ENCODE measurements around the gene MYH10.

The MYH10 gene

DNA sequence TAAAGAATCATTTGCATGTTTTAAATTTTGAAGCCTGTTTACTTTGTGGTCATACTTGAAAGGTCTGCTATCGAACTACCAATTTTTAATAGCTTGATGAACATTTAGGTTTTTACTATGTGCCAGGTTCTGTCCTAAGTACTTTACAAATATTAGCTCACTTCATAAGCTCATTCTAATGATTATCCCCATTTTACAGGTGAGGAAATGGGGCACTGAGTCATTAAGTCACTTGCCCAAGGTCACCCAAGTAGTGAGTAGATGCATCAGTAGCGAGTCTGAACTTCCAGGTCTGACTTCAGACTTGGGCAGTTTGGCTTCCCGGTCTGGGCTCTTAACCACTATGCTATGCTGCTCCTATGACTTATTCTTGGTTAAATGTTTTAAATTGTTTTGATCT, 190.8 kb downstream of the MYH10 start:
- Histone ChIP-seq H3K36me3 (peaks cover 14% of the 10 kb centered on the region), H3K4me3 (ENCODE audit: low read depth, low read length) (no peak overlapping the region), H3K27ac (no peak overlapping the region), H3K27me3 (ENCODE audit: insufficient read depth, low read depth, severe bottlenecking) (no peaks in the 10 kb centered on the region), H3K9me3 (ENCODE audit: severe bottlenecking) (no peaks in the 10 kb centered on the region)
- TF ChIP-seq, protein P1, sequence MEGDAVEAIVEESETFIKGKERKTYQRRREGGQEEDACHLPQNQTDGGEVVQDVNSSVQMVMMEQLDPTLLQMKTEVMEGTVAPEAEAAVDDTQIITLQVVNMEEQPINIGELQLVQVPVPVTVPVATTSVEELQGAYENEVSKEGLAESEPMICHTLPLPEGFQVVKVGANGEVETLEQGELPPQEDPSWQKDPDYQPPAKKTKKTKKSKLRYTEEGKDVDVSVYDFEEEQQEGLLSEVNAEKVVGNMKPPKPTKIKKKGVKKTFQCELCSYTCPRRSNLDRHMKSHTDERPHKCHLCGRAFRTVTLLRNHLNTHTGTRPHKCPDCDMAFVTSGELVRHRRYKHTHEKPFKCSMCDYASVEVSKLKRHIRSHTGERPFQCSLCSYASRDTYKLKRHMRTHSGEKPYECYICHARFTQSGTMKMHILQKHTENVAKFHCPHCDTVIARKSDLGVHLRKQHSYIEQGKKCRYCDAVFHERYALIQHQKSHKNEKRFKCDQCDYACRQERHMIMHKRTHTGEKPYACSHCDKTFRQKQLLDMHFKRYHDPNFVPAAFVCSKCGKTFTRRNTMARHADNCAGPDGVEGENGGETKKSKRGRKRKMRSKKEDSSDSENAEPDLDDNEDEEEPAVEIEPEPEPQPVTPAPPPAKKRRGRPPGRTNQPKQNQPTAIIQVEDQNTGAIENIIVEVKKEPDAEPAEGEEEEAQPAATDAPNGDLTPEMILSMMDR (IDR thresholded peaks at IDR 0.05; ENCODE audit: low read depth, low read length) = no peak
- DNase-seq = no peak

DNA sequence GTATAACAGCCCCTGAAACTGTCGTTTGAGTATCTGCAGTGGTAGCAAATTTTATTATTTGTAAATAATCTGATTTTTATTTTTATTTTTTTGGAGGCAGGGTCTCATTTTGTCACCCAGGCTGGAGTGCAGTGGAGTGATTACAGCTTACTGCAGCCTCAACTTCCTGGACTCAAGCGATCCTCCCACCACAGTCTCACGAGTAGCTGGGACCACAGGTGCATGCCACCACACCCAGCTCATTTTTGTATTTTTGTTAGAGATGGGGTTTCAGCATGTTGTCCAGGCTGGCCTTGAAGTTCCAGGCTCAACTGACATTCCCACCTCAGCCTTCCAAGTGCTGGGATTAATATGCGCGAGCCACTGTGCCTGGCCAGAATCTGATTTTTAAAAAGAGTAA, 192.1 kb downstream of the MYH10 start:
- Histone ChIP-seq H3K4me3 (ENCODE audit: low read depth, low read length) (no peak overlapping the region), H3K27ac (no peak overlapping the region), H3K36me3 (peaks cover 5% of the 10 kb centered on the region; the same call in 1 of the 2 replicates), H3K27me3 (ENCODE audit: insufficient read depth, low read depth, severe bottlenecking) (no peaks in the 10 kb centered on the region), H3K9me3 (ENCODE audit: severe bottlenecking) (no peaks in the 10 kb centered on the region)
- DNase-seq = no peak
- TF ChIP-seq, protein P1 (IDR thresholded peaks at IDR 0.05; ENCODE audit: low read depth, low read length) = no peak

DNA sequence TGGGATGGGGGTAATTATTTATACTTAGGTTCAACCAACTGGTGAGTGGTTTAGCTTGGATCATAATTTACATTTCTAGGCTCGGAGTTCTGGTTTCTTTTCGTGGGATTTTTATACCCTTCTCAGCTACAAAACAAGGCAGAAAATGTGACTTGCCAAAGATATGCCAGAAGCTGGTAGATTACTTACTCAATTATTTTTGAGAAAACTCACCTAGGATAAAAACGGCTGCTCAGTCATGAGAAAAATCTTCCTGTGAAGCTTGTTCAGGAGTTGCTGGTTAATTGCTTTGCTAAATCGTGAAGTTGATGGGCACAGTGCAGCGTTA, 193.7 kb downstream of the MYH10 start:
- Histone ChIP-seq H3K9me3 (ENCODE audit: severe bottlenecking) (no peaks in the 10 kb centered on the region), H3K36me3 (peaks cover 5% of the 10 kb centered on the region; the same call in 1 of the 2 replicates), H3K27ac (peak overlapping the region; percentile 79), H3K4me3 (ENCODE audit: low read depth, low read length) (peak overlapping the region; percentile 98), H3K27me3 (ENCODE audit: insufficient read depth, low read depth, severe bottlenecking) (no peaks in the 10 kb centered on the region)
- DNase-seq = no peak
- TF ChIP-seq, protein P1 (IDR thresholded peaks at IDR 0.05; ENCODE audit: low read depth, low read length) = no peak

DNA sequence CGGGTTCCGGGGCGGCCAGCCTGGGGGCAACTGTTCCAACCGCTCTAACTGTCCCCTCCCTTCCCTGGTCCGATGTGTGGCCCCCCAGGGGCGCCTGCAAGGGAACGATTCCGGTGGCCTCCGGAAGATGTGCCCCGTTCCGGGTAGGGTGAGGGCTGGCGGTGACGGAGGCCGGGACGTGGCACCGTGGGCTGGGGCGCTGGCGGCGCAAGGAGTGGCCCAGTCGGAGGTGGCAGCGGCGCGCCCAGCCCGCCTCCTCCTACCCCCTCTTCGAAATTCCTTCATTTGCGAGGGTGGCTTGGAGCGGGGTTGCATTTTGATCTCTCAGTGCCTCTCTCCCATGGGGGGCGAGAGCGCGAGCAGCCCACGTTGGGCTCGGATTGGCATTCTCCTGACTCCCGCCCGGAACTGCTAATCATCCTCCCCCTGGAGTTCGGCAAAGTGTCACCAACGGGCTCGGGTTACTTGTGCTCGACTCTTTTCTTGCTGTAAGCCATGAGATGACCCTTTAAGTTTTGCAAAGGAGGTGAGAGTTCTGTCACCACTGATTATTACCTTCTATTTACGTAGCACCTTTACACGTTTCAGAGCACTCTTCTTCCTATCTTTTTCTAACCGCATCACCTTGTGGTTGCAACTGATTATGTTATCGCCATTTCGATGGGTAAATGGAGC, 194.2 kb downstream of the MYH10 start:
- DNase-seq = peak; percentile 41
- no peaks in the 10 kb centered on the region for H3K27me3 ChIP-seq (ENCODE audit: insufficient read depth, low read depth, severe bottlenecking)
- TF ChIP-seq, protein P1 (IDR thresholded peaks at IDR 0.05; ENCODE audit: low read depth, low read length) = no peak
- peak overlapping the region; percentile 98 for H3K4me3 ChIP-seq (ENCODE audit: low read depth, low read length)
- H3K36me3 ChIP-seq = peaks cover 5% of the 10 kb centered on the region; the same call in 1 of the 2 replicates
- H3K9me3 ChIP-seq (ENCODE audit: severe bottlenecking) = no peaks in the 10 kb centered on the region
- H3K27ac ChIP-seq = peak overlapping the region; percentile 79

DNA sequence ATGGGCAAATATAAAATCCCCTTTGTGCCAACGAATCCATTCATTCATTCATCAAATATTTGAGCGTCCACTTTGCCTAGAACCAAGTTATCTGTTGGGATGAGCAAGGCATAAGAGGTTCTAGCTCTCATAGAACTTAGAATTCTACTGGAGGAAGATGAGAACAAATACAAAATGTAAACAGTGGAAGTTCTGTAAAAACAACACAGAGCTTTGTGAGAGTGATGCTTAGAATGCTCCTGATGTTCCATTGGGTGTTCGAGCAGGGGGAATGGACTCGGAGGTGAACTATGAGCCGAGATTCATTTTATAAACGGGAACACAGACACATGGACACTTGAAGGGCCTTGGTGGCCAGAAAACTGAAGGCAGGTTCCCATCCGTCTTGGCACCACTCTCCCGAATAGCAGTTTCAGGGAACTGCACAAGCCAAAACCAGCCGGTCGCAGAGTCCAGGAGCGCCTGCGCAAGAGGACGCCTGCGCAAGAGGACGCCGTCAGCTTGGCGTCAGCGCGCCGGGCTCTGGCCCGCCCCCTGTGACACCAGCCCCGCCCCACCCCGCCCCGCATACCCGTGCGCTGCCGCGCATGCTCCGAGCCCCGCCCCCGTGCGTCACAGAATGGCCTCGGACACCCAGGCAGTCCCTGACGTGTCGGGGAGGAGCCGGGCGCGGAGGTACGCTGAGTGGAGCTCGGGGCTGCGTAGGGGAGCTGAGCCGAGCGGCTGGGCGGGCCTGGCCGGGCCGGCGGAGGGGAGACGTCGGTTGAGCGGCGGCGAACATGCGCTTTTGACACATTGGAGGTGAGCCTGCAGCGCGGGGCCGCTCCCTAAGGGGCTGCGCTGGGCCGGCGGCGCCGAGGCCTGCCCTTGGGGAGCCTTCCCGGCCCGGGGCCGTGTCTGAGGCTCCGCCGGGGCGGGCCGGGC, 195.0 kb downstream of the MYH10 start, which contains the start of gene NDEL1:
TSS of gene NDEL1 (plus strand) at position 640 of the 924 bp plus-strand sequence. CDS start 8,388 bp downstream, outside the sequence.
- TF ChIP-seq, protein P1 (IDR thresholded peaks at IDR 0.05; ENCODE audit: low read depth, low read length) = no peak
- H3K9me3 ChIP-seq (ENCODE audit: severe bottlenecking) = no peaks in the 10 kb centered on the region
- H3K36me3 ChIP-seq = peaks cover 5% of the 10 kb centered on the region; the same call in 1 of the 2 replicates
- peak; percentile 99 for DNase-seq
- peak within 1 kb of the TSS; percentile 81 for H3K27ac ChIP-seq
- no peaks in the 10 kb centered on the region for H3K27me3 ChIP-seq (ENCODE audit: insufficient read depth, low read depth, severe bottlenecking)
- H3K4me3 ChIP-seq (ENCODE audit: low read depth, low read length) = peak within 1 kb of the TSS; percentile 98

Data from WERI-Rb-1 (cell line).